CD14-positive monocyte (primary cell): ENCODE results near the gene EIF2AK2. TPM values are rescaled to one million over a fixed set of nuclear protein-coding genes. Genes with fewer than 3 reads are reported as not detected.

ENCODE experiments used
- DNase-seq, 3 donors: peaks; one replicate each; pipeline ENCODE4 v3.0.0-alpha.2; 2011 to 2022
- H2AFZ ChIP-seq: 2 replicates; pipeline ENCODE4 v1.6.0; 2012; ENCODE audit warnings: mild to moderate bottlenecking, low read depth, low read length, inconsistent platforms; ENCODE audit not compliant: insufficient read depth, poor library complexity, severe bottlenecking
- H3K27ac ChIP-seq, 2 donors: 1 replicate in 1 of 2; 2 replicates in 1 of 2; pipeline ENCODE4 v1.5.1; 2012 to 2013; ENCODE audit warnings: low read length in 2 of 2, control low read depth in 1 of 2, inconsistent platforms in 1 of 2, low read depth in 1 of 2, mild to moderate bottlenecking in 1 of 2
- H3K27me3 ChIP-seq, 2 donors: one replicate each; pipeline versions ENCODE4 v1.6.0 to v1.6.1; 2011 to 2013; ENCODE audit warnings: low read length in 2 of 2; ENCODE audit not compliant: control insufficient read depth in 2 of 2, insufficient read depth in 2 of 2
- H3K36me3 ChIP-seq, 2 donors: replicated peaks in 1 of 2; 1 replicate in 1 of 2; 2 replicates in 1 of 2; pipeline versions ENCODE4 v1.5.1 to v1.6.1; 2012 to 2013; ENCODE audit warnings: low read length in 2 of 2, control low read depth in 1 of 2, inconsistent platforms in 1 of 2, mild to moderate bottlenecking in 1 of 2; ENCODE audit not compliant: insufficient read depth in 2 of 2, control insufficient read depth in 1 of 2
- H3K4me1 ChIP-seq, 2 donors: 1 replicate in 1 of 2; 2 replicates in 1 of 2; pipeline versions ENCODE4 v1.5.1 to v1.6.1; 2012 to 2013; ENCODE audit warnings: low read length in 2 of 2, control low read depth in 1 of 2, inconsistent platforms in 1 of 2, mild to moderate bottlenecking in 1 of 2, moderate library complexity in 1 of 2; ENCODE audit not compliant: insufficient read depth in 2 of 2, control insufficient read depth in 1 of 2
- H3K4me2 ChIP-seq: replicated peaks from 2 replicates; pipeline ENCODE3; 2012; ENCODE audit warnings: low read length, moderate library complexity, mild to moderate bottlenecking; ENCODE audit not compliant: poor library complexity, severe bottlenecking; ENCODE audit errors: extremely low read depth
- H3K4me3 ChIP-seq, 3 experiments: fragments of 200-600 bp in 1 of 3; sonication (generic) in 1 of 3; replicated peaks in 1 of 3; 1 replicate in 2 of 3; 2 replicates in 1 of 3; pipeline ENCODE4 v1.5.1; 2011 to 2013; ENCODE audit warnings: low read length in 3 of 3, mild to moderate bottlenecking in 3 of 3, control low read depth in 2 of 3, low read depth in 2 of 3, inconsistent platforms in 1 of 3, moderate library complexity in 1 of 3
- H3K79me2 ChIP-seq: 2 replicates; pipeline ENCODE4 v1.6.0; 2012; ENCODE audit warnings: mild to moderate bottlenecking, control low read depth, inconsistent platforms, low read length, moderate library complexity; ENCODE audit not compliant: insufficient read depth
- H3K9ac ChIP-seq: 2 replicates; pipeline ENCODE4 v1.6.0; 2017; ENCODE audit warnings: low read length, mild to moderate bottlenecking; ENCODE audit not compliant: insufficient read depth, poor library complexity, severe bottlenecking
- H3K9me3 ChIP-seq, 2 donors: replicated peaks in 1 of 2; 1 replicate in 1 of 2; 2 replicates in 1 of 2; pipeline versions ENCODE4 v1.5.1 to v1.6.1; 2012 to 2013; ENCODE audit warnings: low read length in 2 of 2, control low read depth in 1 of 2; ENCODE audit not compliant: control insufficient read depth in 1 of 2, insufficient read depth in 1 of 2
- H4K20me1 ChIP-seq: 2 replicates; pipeline ENCODE4 v1.6.0; 2012; ENCODE audit warnings: mild to moderate bottlenecking, low read length, control low read depth, moderate library complexity; ENCODE audit not compliant: insufficient read depth
- H3K27ac Mint-ChIP-seq, 7 donors: one replicate each; pipeline ENCODE4 v1.8.0; 2020; ENCODE audit warnings: mild to moderate bottlenecking in 7 of 7, mixed read lengths in 7 of 7, moderate library complexity in 6 of 7, inconsistent platforms in 2 of 7
- H3K27me3 Mint-ChIP-seq, 3 donors: one replicate each; pipeline ENCODE4 v1.8.0; 2021 to 2022; ENCODE audit warnings: low read depth in 3 of 3, mild to moderate bottlenecking in 3 of 3, mixed read lengths in 3 of 3, moderate library complexity in 3 of 3, inconsistent platforms in 1 of 3
- H3K36me3 Mint-ChIP-seq, 2 donors: one replicate each; pipeline ENCODE4 v1.8.0; 2020; ENCODE audit warnings: mixed read lengths in 2 of 2, inconsistent platforms in 1 of 2, mild to moderate bottlenecking in 1 of 2
- H3K4me1 Mint-ChIP-seq: one replicate; pipeline ENCODE4 v1.8.0; 2020; ENCODE audit warnings: mild to moderate bottlenecking, mixed read lengths
- H3K4me3 Mint-ChIP-seq, 2 donors: one replicate each; pipeline ENCODE4 v1.8.0; 2020; ENCODE audit warnings: mild to moderate bottlenecking in 2 of 2, mixed read lengths in 2 of 2, moderate library complexity in 1 of 2
- H3K9me3 Mint-ChIP-seq, 7 donors: one replicate each; pipeline ENCODE4 v1.8.0; 2020 to 2022; ENCODE audit warnings: mixed read lengths in 7 of 7, mild to moderate bottlenecking in 6 of 7, moderate library complexity in 6 of 7, inconsistent platforms in 2 of 7
- WGBS: methylation state at CpG from one replicate; pipeline ENCODE4 v1.1.5; 2013; ENCODE audit warnings: missing lambda C conversion rate; ENCODE audit not compliant: insufficient coverage; 5-methylcytosine and 5-hydroxymethylcytosine counted together
- intact Hi-C, 2 donors: fragments of 100-400 bp; cut with micrococcal nuclease; formaldehyde crosslinking; loops; one replicate each; pipeline versions ENCODE4 v1.15.0 to v1.15.1; 2023
- polyA plus RNA-seq, 3 donors: library from polyadenylated mRNA; depleted of rRNA in 1 of 3; unstranded in 2 of 3; stranded (reverse) in 1 of 3; fragments of 300-500 nt in 2 of 3; fragments of >200 nt in 1 of 3; fragmentation: Illumina TruSeq in 2 of 3; gene quantifications; 1 replicate in 2 of 3; 2 replicates in 1 of 3; pipeline ENCODE4 v1.2.3, GENCODE V29; 2012 to 2021
- TF ChIP-seq, protein P1 (sequence below): fragments of 200-600 bp; IDR thresholded peaks from one replicate; pipeline ENCODE4 v1.8.0; 2022; ENCODE audit warnings: antibody characterized with exemption, mild to moderate bottlenecking

Gene EIF2AK2
- polyA plus RNA-seq, 3 donors: 7.9 to 23.4 (median 17.6) TPM

DNA sequence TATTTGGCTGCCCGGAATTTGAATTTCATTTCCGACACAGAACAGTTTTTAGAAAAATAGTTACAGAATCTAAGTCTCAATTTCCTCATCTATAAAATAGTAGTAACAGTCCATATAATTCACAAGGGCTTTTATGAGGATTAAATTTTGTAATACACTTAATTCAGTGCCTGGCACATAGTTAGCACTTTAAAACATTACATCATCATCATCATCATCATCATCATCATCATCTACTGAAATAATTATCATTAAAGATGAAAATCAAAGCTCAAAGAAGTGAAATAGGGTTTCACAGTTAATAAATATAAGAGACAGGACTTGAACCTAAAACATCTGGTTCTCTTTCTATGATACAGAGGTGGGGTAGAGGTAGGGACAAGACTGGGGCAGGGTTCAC, 85.8 kb downstream of the EIF2AK2 start:
- no peaks in the 10 kb centered on the region for H3K9me3 ChIP-seq
- TF ChIP-seq, protein P1, sequence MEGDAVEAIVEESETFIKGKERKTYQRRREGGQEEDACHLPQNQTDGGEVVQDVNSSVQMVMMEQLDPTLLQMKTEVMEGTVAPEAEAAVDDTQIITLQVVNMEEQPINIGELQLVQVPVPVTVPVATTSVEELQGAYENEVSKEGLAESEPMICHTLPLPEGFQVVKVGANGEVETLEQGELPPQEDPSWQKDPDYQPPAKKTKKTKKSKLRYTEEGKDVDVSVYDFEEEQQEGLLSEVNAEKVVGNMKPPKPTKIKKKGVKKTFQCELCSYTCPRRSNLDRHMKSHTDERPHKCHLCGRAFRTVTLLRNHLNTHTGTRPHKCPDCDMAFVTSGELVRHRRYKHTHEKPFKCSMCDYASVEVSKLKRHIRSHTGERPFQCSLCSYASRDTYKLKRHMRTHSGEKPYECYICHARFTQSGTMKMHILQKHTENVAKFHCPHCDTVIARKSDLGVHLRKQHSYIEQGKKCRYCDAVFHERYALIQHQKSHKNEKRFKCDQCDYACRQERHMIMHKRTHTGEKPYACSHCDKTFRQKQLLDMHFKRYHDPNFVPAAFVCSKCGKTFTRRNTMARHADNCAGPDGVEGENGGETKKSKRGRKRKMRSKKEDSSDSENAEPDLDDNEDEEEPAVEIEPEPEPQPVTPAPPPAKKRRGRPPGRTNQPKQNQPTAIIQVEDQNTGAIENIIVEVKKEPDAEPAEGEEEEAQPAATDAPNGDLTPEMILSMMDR: no peak
- peaks cover 6% of the 10 kb centered on the region for H4K20me1 ChIP-seq
- no peak overlapping the region for H3K9ac ChIP-seq
- H2AFZ ChIP-seq: no peak overlapping the region
- peaks cover 16% of the 10 kb centered on the region for H3K79me2 ChIP-seq
- Mint-ChIP-seq H3K4me3 (no peak overlapping the region), H3K27me3 (no peaks in the 10 kb centered on the region), H3K36me3 (peaks cover 64 to 80% of the 10 kb centered on the region in 2 donors), H3K27ac (no peak overlapping the region), H3K9me3 (no peaks in the 10 kb centered on the region), H3K4me1 (no peaks in the 10 kb centered on the region)
- no CpG with 5 or more reads among the region's 2 CpGs for WGBS
- H3K27ac ChIP-seq: no peak overlapping the region
- no peaks in the 10 kb centered on the region for H3K4me1 ChIP-seq
- DNase-seq: no peak
- intact Hi-C loops: no loop called here
- H3K4me3 ChIP-seq: no peak overlapping the region
- peaks cover 91 to 94% of the 10 kb centered on the region in 2 donors for H3K36me3 ChIP-seq
- no peak overlapping the region for H3K4me2 ChIP-seq
- no peaks in the 10 kb centered on the region for H3K27me3 ChIP-seq

DNA sequence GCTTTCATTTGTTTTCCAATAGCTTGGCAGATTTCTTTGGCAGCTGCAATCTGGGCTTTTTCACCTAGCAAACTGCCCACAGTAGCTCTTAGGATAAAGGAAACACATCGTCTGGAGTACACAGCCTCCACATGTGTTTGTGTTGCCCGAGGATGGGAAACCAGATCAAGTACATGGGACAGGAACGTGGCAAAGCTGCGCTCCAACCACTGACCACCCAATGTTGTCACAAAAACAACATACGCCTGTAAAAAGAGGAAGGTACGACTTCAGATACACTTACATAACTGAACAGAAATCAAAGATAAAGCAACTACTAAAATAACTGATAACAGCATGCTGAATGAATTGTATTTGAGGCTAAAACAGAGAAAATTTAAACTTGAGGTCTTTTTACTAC, 88.1 kb downstream of the EIF2AK2 start:
- Histone ChIP-seq H3K79me2 (peaks cover 10% of the 10 kb centered on the region), H2AFZ (no peak overlapping the region), H3K4me3 (no peak overlapping the region), H3K36me3 (peaks cover 96 to 97% of the 10 kb centered on the region in 2 donors), H3K4me1 (no peaks in the 10 kb centered on the region), H3K27me3 (no peaks in the 10 kb centered on the region), H4K20me1 (peaks cover 6% of the 10 kb centered on the region), H3K9me3 (no peaks in the 10 kb centered on the region), H3K27ac (no peak overlapping the region), H3K9ac (no peak overlapping the region), H3K4me2 (no peak overlapping the region)
- H3K4me1 Mint-ChIP-seq: no peaks in the 10 kb centered on the region
- H3K4me3 Mint-ChIP-seq: no peak overlapping the region
- intact Hi-C loops: no loop called here
- no peaks in the 10 kb centered on the region for H3K9me3 Mint-ChIP-seq
- H3K27me3 Mint-ChIP-seq: no peaks in the 10 kb centered on the region
- H3K36me3 Mint-ChIP-seq: peaks cover 69 to 82% of the 10 kb centered on the region in 2 donors
- no CpG with 5 or more reads among the region's 6 CpGs for WGBS
- no peak for DNase-seq
- TF ChIP-seq, protein P1: no peak
- H3K27ac Mint-ChIP-seq: peak overlapping the region in 3 of 7 donors; percentile 25 to 77 (median 38)
